ENCODE data around the gene ITSN2.

GRCh38 chr2:24330161-24330560 is 30.2 kb downstream of the ITSN2 start:
- TF ChIP-seq CTCF (IDR thresholded peaks at IDR 0.05) (no peak), POLR2AphosphoS5 (IDR thresholded peaks at IDR 0.05) (no peak), POLR2A (IDR thresholded peaks at IDR 0.05) (no peak)
